Kidney (tissue), 14 donors: ENCODE data around the gene DTNBP1. TPM values are rescaled to one million over a fixed set of nuclear protein-coding genes. Genes with fewer than 3 reads are reported as not detected.

Source experiments
- DNase-seq, 5 donors: peaks; one replicate each; pipeline ENCODE4 v3.0.0-alpha.2; 2013 to 2020
- FAIRE-seq: peaks from 2 replicates; lab custom pipeline; 2012; peaks lifted over from hg19 to GRCh38; lab: Jason Lieb, UNC
- H3K27ac ChIP-seq, 2 donors: one replicate each; pipeline ENCODE4 v1.7.0; 2013; ENCODE audit warnings: low read depth in 2 of 2, low read length in 2 of 2, inconsistent platforms in 1 of 2
- H3K27me3 ChIP-seq: one replicate; pipeline ENCODE4 v1.7.1; 2013; ENCODE audit warnings: low read length, inconsistent platforms; ENCODE audit not compliant: control insufficient read depth, insufficient read depth
- H3K36me3 ChIP-seq, 3 donors: one replicate each; pipeline versions ENCODE4 v1.7.0 to v1.7.1; 2013; ENCODE audit warnings: low read length in 3 of 3, control low read depth in 1 of 3, inconsistent platforms in 1 of 3; ENCODE audit not compliant: insufficient read depth in 3 of 3, control insufficient read depth in 2 of 3
- H3K4me1 ChIP-seq, 3 donors: one replicate each; pipeline versions ENCODE4 v1.7.0 to v1.7.1; 2013; ENCODE audit warnings: low read length in 3 of 3, inconsistent platforms in 1 of 3, low read depth in 1 of 3; ENCODE audit not compliant: control insufficient read depth in 2 of 3, insufficient read depth in 2 of 3
- H3K4me3 ChIP-seq, 3 donors: one replicate each; pipeline versions ENCODE4 v1.7.0 to v1.8.1; 2013; ENCODE audit warnings: low read length in 3 of 3, control low read depth in 1 of 3, inconsistent platforms in 1 of 3
- H3K9ac ChIP-seq, 3 donors: one replicate each; pipeline versions ENCODE4 v1.7.0 to v1.7.1; 2013; ENCODE audit warnings: low read length in 3 of 3, control low read depth in 1 of 3, inconsistent platforms in 1 of 3
- H3K9me3 ChIP-seq, 3 donors: one replicate each; pipeline versions ENCODE4 v1.7.0 to v1.7.1; 2013; ENCODE audit warnings: low read length in 3 of 3, control low read depth in 1 of 3, inconsistent platforms in 1 of 3; ENCODE audit not compliant: control insufficient read depth in 2 of 3, insufficient read depth in 1 of 3
- intact Hi-C: fragments of 100-400 bp; cut with DNase I; formaldehyde crosslinking; loops from one replicate; pipeline ENCODE4 v1.11.1; 2022
- polyA plus RNA-seq: library from polyadenylated mRNA; stranded (reverse); fragments of 350-450 nt; fragmentation: Illumina TruSeq; extraction: RNeasy Lipid Tissue Mini Kit (QIAGEN cat#74804); gene quantifications from one replicate; pipeline ENCODE4 v1.2.3, GENCODE V29; 2014; ENCODE audit warnings: low read depth, low replicate concordance; ENCODE audit not compliant: insufficient read depth
- total RNA-seq: library from RNA; stranded (reverse); fragmentation: NEBNext Ultra II Directional; extraction: Animal tissue kit (Norgen Biotek cat#: 25700); gene quantifications from one replicate; pipeline ENCODE4 v1.2.1, GENCODE V29; 2021
- TF ChIP-seq, protein P1 (sequence below): IDR thresholded peaks from 3 replicates; pipeline ENCODE4 v1.5.1; 2012; ENCODE audit warnings: mild to moderate bottlenecking, moderate library complexity, borderline replicate concordance; ENCODE audit not compliant: insufficient read depth; ENCODE audit errors: extremely low read depth
- donor health status: control.
- donor health status: control.
- donor health status: control.
- donor health status: control.
- donor health status: control.
- donor health status: DM: yes; HTN: yes; CAD: no.
- donor health status: Normal renal cell carcinoma (clear cell type).

Gene DTNBP1
- total and polyA plus RNA-seq, 2 donors from 2014 or later, result 25.2 to 36.2 TPM

DNA sequence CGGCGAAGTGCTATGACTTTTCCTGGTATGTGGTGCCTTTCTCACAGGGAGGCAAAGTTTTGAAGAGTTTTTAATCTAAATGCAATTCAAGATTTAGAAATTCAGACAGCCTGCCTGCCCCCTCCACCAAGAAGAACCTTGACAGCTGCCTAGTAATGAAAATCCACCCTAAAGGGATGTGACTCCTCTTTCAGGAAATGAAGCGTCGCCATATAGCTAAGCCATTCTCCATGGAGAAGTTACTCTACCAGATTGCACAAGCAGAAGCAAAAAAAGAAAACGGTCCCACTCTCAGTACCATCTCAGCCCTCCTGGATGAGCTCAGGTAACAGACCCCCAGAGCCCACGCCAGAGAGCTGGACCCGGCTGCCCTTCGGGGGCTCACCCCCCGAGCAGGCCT is 150.1 kb downstream of the DTNBP1 start:
- peak in 1 of 5 donors; percentile 24 for DNase-seq
- FAIRE-seq, result no peak
- intact Hi-C loops, result no loop called here
- H3K27ac ChIP-seq, result no peak overlapping the region
- TF ChIP-seq, protein P1, sequence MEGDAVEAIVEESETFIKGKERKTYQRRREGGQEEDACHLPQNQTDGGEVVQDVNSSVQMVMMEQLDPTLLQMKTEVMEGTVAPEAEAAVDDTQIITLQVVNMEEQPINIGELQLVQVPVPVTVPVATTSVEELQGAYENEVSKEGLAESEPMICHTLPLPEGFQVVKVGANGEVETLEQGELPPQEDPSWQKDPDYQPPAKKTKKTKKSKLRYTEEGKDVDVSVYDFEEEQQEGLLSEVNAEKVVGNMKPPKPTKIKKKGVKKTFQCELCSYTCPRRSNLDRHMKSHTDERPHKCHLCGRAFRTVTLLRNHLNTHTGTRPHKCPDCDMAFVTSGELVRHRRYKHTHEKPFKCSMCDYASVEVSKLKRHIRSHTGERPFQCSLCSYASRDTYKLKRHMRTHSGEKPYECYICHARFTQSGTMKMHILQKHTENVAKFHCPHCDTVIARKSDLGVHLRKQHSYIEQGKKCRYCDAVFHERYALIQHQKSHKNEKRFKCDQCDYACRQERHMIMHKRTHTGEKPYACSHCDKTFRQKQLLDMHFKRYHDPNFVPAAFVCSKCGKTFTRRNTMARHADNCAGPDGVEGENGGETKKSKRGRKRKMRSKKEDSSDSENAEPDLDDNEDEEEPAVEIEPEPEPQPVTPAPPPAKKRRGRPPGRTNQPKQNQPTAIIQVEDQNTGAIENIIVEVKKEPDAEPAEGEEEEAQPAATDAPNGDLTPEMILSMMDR, result no peak
- H3K36me3 ChIP-seq, result peaks cover 0 to 11% (median 3%) of the 10 kb centered on the region in 3 donors
- no peaks in the 10 kb centered on the region for H3K4me1 ChIP-seq
- H3K27me3 ChIP-seq, result no peaks in the 10 kb centered on the region
- H3K4me3 ChIP-seq, result no peak overlapping the region
- no peaks in the 10 kb centered on the region for H3K9me3 ChIP-seq
- no peak overlapping the region for H3K9ac ChIP-seq

- intact Hi-C loops, result no loop called here
- H3K4me3 ChIP-seq, result no peak overlapping the region
- peaks cover 0 to 11% (median 2%) of the 10 kb centered on the region in 3 donors for H3K36me3 ChIP-seq
- no peak for FAIRE-seq
- no peaks in the 10 kb centered on the region for H3K4me1 ChIP-seq
- TF ChIP-seq, protein P1, result peak; percentile 49
- no peaks in the 10 kb centered on the region for H3K9me3 ChIP-seq
- H3K27me3 ChIP-seq, result no peaks in the 10 kb centered on the region
- H3K27ac ChIP-seq, result no peak overlapping the region
- DNase-seq, result peak; percentile 62 to 80 (median 74)
- no peak overlapping the region for H3K9ac ChIP-seq
These were observed 150.7 kb downstream of the DTNBP1 start for GRCh38 chr6:15512126-15512525.

- intact Hi-C loops, result no loop called here
- no peak overlapping the region for H3K27ac ChIP-seq
- no peak for FAIRE-seq
These were observed 151.3 kb downstream of the DTNBP1 start for GRCh38 chr6:15511248-15512125.

More at GRCh38 chr6:15511248-15512125, 151.3 kb downstream of the DTNBP1 start:
- Histone ChIP-seq H3K9me3 (no peaks in the 10 kb centered on the region), H3K27me3 (no peaks in the 10 kb centered on the region), H3K9ac (no peak overlapping the region), H3K36me3 (peaks cover 0 to 11% (median 0%) of the 10 kb centered on the region in 3 donors), H3K4me1 (no peaks in the 10 kb centered on the region), H3K4me3 (no peak overlapping the region)
- peak in 1 of 5 donors; percentile 52 for DNase-seq
- TF ChIP-seq, protein P1, result no peak
